ENCODE data around the gene AFF2.

AFF2 gene

DNA sequence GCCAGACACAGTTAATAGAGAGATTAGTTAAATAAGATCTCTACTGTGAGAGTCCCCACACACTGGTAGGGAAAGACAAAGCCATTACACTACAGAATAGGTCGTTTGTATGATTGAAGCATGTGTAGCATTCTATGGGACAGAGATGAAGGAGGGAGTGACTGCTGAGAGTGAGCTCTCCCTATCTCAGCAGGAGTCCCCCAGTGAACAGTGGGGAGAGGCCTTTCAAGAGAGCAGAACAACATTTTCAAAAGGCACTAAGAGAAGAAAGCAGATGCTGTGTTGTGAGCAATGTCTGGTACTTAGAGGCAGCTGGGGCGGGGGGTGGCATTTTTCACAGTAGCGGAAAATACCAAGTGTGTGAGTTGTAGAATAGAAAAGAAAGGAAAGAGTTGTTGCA, 413.6 kb downstream of the AFF2 start:
- no peak overlapping the region for H3K9ac ChIP-seq (ENCODE audit: low read length)
- no peak overlapping the region for H3K4me3 ChIP-seq (ENCODE audit: low read length)
- no peak overlapping the region for H3K27ac ChIP-seq (ENCODE audit: low read length)
- no peak overlapping the region for H2AFZ ChIP-seq (ENCODE audit: low read length)
- H3K36me3 ChIP-seq (replicated peaks; ENCODE audit: insufficient read depth, low read length): no peaks in the 10 kb centered on the region
- no peaks in the 10 kb centered on the region for H3K4me1 ChIP-seq (ENCODE audit: low read length)
- no peaks in the 10 kb centered on the region for H3K9me2 ChIP-seq (replicated peaks; ENCODE audit: insufficient read depth, low read length)
- H4K20me1 ChIP-seq (ENCODE audit: insufficient read depth, low read length): no peaks in the 10 kb centered on the region
- H3K79me2 ChIP-seq (ENCODE audit: low read length): no peaks in the 10 kb centered on the region
- no peak overlapping the region for H3K4me2 ChIP-seq (ENCODE audit: low read depth, low read length)
- no peaks in the 10 kb centered on the region for H3K9me3 ChIP-seq (replicated peaks; ENCODE audit: insufficient read depth, low read length)
- H3F3A ChIP-seq (ENCODE audit: insufficient read depth, low read length): no peaks in the 10 kb centered on the region
- no peak for DNase-seq
- TF ChIP-seq EZH2 (optimal IDR thresholded peaks at IDR 0.05; ENCODE audit: low read depth, low read length) (no peak), EZH2phosphoT487 (IDR thresholded peaks at IDR 0.05; ENCODE audit: low read length) (no peak)
- TF ChIP-seq, protein P1, sequence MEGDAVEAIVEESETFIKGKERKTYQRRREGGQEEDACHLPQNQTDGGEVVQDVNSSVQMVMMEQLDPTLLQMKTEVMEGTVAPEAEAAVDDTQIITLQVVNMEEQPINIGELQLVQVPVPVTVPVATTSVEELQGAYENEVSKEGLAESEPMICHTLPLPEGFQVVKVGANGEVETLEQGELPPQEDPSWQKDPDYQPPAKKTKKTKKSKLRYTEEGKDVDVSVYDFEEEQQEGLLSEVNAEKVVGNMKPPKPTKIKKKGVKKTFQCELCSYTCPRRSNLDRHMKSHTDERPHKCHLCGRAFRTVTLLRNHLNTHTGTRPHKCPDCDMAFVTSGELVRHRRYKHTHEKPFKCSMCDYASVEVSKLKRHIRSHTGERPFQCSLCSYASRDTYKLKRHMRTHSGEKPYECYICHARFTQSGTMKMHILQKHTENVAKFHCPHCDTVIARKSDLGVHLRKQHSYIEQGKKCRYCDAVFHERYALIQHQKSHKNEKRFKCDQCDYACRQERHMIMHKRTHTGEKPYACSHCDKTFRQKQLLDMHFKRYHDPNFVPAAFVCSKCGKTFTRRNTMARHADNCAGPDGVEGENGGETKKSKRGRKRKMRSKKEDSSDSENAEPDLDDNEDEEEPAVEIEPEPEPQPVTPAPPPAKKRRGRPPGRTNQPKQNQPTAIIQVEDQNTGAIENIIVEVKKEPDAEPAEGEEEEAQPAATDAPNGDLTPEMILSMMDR (IDR thresholded peaks at IDR 0.05; ENCODE audit: low read length): no peak
- no peaks in the 10 kb centered on the region for H3K27me3 ChIP-seq (replicated peaks; ENCODE audit: insufficient read depth, low read length)

DNA sequence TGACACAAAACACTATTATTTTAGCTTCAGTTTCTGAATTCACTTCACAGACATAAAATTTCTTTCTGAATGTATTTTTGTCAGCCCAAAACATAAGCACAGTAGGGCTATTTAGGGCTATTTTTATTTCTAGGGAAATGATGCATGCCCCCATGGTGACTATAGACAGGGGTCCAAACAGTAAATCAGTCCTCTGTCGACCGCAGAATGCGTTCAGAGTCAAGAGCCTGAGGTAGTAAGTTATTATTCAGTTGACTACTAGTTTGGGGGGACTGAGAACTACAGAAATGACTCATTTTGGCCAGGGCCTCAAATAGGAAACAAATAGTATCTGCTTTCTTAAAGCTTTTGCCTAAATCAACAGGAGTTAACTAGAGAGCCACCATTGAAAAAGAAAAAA, 414.4 kb downstream of the AFF2 start:
- H3F3A ChIP-seq (ENCODE audit: insufficient read depth, low read length): no peaks in the 10 kb centered on the region
- DNase-seq: no peak
- no peak overlapping the region for H3K4me3 ChIP-seq (ENCODE audit: low read length)
- no peak overlapping the region for H3K9ac ChIP-seq (ENCODE audit: low read length)
- H3K36me3 ChIP-seq (replicated peaks; ENCODE audit: insufficient read depth, low read length): no peaks in the 10 kb centered on the region
- no peaks in the 10 kb centered on the region for H3K9me2 ChIP-seq (replicated peaks; ENCODE audit: insufficient read depth, low read length)
- H2AFZ ChIP-seq (ENCODE audit: low read length): no peak overlapping the region
- H3K27ac ChIP-seq (ENCODE audit: low read length): no peak overlapping the region
- no peak overlapping the region for H3K4me2 ChIP-seq (ENCODE audit: low read depth, low read length)
- no peaks in the 10 kb centered on the region for H3K4me1 ChIP-seq (ENCODE audit: low read length)
- no peak for TF ChIP-seq EZH2phosphoT487 (IDR thresholded peaks at IDR 0.05; ENCODE audit: low read length)
- no peak for TF ChIP-seq EZH2 (optimal IDR thresholded peaks at IDR 0.05; ENCODE audit: low read depth, low read length)
- TF ChIP-seq, protein P1 (IDR thresholded peaks at IDR 0.05; ENCODE audit: low read length): no peak
- H3K27me3 ChIP-seq (replicated peaks; ENCODE audit: insufficient read depth, low read length): no peaks in the 10 kb centered on the region
- H3K79me2 ChIP-seq (ENCODE audit: low read length): no peaks in the 10 kb centered on the region
- no peaks in the 10 kb centered on the region for H3K9me3 ChIP-seq (replicated peaks; ENCODE audit: insufficient read depth, low read length)
- H4K20me1 ChIP-seq (ENCODE audit: insufficient read depth, low read length): no peaks in the 10 kb centered on the region

DNA sequence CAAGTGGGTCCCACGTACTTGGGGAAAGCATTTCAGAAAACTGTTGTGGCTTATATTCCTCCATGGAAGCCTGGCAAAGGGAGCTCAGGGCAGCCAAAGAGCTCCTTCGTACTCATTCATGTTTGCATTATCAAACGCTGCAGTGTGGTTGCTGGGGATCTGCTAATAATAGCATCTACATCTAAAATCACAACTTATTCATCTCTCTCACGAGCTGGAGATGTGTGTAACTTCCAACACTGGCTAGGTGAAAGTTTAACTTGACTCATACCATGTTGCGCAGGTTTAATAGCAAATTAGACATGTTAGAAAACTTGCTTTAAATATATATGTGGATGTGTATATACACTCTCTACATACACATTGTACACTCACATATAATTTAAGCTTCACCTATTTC, 415.1 kb downstream of the AFF2 start:
- no peak overlapping the region for H3K27ac ChIP-seq (ENCODE audit: low read length)
- TF ChIP-seq EZH2phosphoT487 (IDR thresholded peaks at IDR 0.05; ENCODE audit: low read length): no peak
- TF ChIP-seq, protein P1 (IDR thresholded peaks at IDR 0.05; ENCODE audit: low read length): no peak
- no peak overlapping the region for H3K4me3 ChIP-seq (ENCODE audit: low read length)
- no peaks in the 10 kb centered on the region for H4K20me1 ChIP-seq (ENCODE audit: insufficient read depth, low read length)
- H3K36me3 ChIP-seq (replicated peaks; ENCODE audit: insufficient read depth, low read length): no peaks in the 10 kb centered on the region
- H3K4me1 ChIP-seq (ENCODE audit: low read length): no peaks in the 10 kb centered on the region
- no peaks in the 10 kb centered on the region for H3K79me2 ChIP-seq (ENCODE audit: low read length)
- DNase-seq: no peak
- H2AFZ ChIP-seq (ENCODE audit: low read length): no peak overlapping the region
- no peaks in the 10 kb centered on the region for H3F3A ChIP-seq (ENCODE audit: insufficient read depth, low read length)
- H3K9me2 ChIP-seq (replicated peaks; ENCODE audit: insufficient read depth, low read length): no peaks in the 10 kb centered on the region
- H3K9me3 ChIP-seq (replicated peaks; ENCODE audit: insufficient read depth, low read length): no peaks in the 10 kb centered on the region
- no peak overlapping the region for H3K9ac ChIP-seq (ENCODE audit: low read length)
- H3K27me3 ChIP-seq (replicated peaks; ENCODE audit: insufficient read depth, low read length): no peaks in the 10 kb centered on the region
- no peak overlapping the region for H3K4me2 ChIP-seq (ENCODE audit: low read depth, low read length)
